ENCODE results near the gene SCN4B.

GRCh38 chr11:118200901-118201680 lies 48.5 kb upstream of the SCN4B start:
- TF ChIP-seq CTCF (IDR thresholded peaks at IDR 0.05; ENCODE audit: extremely low read depth in 1 of 2, insufficient read depth in 1 of 2, low read depth in 1 of 2, low read length in 2 of 2) = no peak
- TF ChIP-seq POLR2A (IDR thresholded peaks at IDR 0.05; ENCODE audit: low read depth, low read length) = no peak
- TF ChIP-seq FOS (IDR thresholded peaks at IDR 0.05; ENCODE audit: borderline replicate concordance, insufficient read depth, low read length) = no peak
- no peak for TF ChIP-seq MYC (IDR thresholded peaks at IDR 0.05; ENCODE audit: low read depth, low read length)
